CD14-positive monocyte (primary cell): ENCODE measurements around the gene CCDC186. TPM values are rescaled to one million over a fixed set of nuclear protein-coding genes. Genes with fewer than 3 reads are reported as not detected.

ENCODE experiments used
- DNase-seq, 3 donors: peaks; one replicate each; pipeline ENCODE4 v3.0.0-alpha.2; 2011 to 2022
- H2AFZ ChIP-seq: 2 replicates; pipeline ENCODE4 v1.6.0; 2012; ENCODE audit warnings: mild to moderate bottlenecking, low read depth, low read length, inconsistent platforms; ENCODE audit not compliant: insufficient read depth, poor library complexity, severe bottlenecking
- H3K27ac ChIP-seq, 2 donors: 1 replicate in 1 of 2; 2 replicates in 1 of 2; pipeline ENCODE4 v1.5.1; 2012 to 2013; ENCODE audit warnings: low read length in 2 of 2, control low read depth in 1 of 2, inconsistent platforms in 1 of 2, low read depth in 1 of 2, mild to moderate bottlenecking in 1 of 2
- H3K27me3 ChIP-seq, 2 donors: one replicate each; pipeline versions ENCODE4 v1.6.0 to v1.6.1; 2011 to 2013; ENCODE audit warnings: low read length in 2 of 2; ENCODE audit not compliant: control insufficient read depth in 2 of 2, insufficient read depth in 2 of 2
- H3K36me3 ChIP-seq, 2 donors: replicated peaks in 1 of 2; 1 replicate in 1 of 2; 2 replicates in 1 of 2; pipeline versions ENCODE4 v1.5.1 to v1.6.1; 2012 to 2013; ENCODE audit warnings: low read length in 2 of 2, control low read depth in 1 of 2, inconsistent platforms in 1 of 2, mild to moderate bottlenecking in 1 of 2; ENCODE audit not compliant: insufficient read depth in 2 of 2, control insufficient read depth in 1 of 2
- H3K4me1 ChIP-seq, 2 donors: 1 replicate in 1 of 2; 2 replicates in 1 of 2; pipeline versions ENCODE4 v1.5.1 to v1.6.1; 2012 to 2013; ENCODE audit warnings: low read length in 2 of 2, control low read depth in 1 of 2, inconsistent platforms in 1 of 2, mild to moderate bottlenecking in 1 of 2, moderate library complexity in 1 of 2; ENCODE audit not compliant: insufficient read depth in 2 of 2, control insufficient read depth in 1 of 2
- H3K4me2 ChIP-seq: replicated peaks from 2 replicates; pipeline ENCODE3; 2012; ENCODE audit warnings: low read length, moderate library complexity, mild to moderate bottlenecking; ENCODE audit not compliant: poor library complexity, severe bottlenecking; ENCODE audit errors: extremely low read depth
- H3K4me3 ChIP-seq, 3 experiments: fragments of 200-600 bp in 1 of 3; sonication (generic) in 1 of 3; replicated peaks in 1 of 3; 1 replicate in 2 of 3; 2 replicates in 1 of 3; pipeline ENCODE4 v1.5.1; 2011 to 2013; ENCODE audit warnings: low read length in 3 of 3, mild to moderate bottlenecking in 3 of 3, control low read depth in 2 of 3, low read depth in 2 of 3, inconsistent platforms in 1 of 3, moderate library complexity in 1 of 3
- H3K79me2 ChIP-seq: 2 replicates; pipeline ENCODE4 v1.6.0; 2012; ENCODE audit warnings: mild to moderate bottlenecking, control low read depth, inconsistent platforms, low read length, moderate library complexity; ENCODE audit not compliant: insufficient read depth
- H3K9ac ChIP-seq: 2 replicates; pipeline ENCODE4 v1.6.0; 2017; ENCODE audit warnings: low read length, mild to moderate bottlenecking; ENCODE audit not compliant: insufficient read depth, poor library complexity, severe bottlenecking
- H3K9me3 ChIP-seq, 2 donors: replicated peaks in 1 of 2; 1 replicate in 1 of 2; 2 replicates in 1 of 2; pipeline versions ENCODE4 v1.5.1 to v1.6.1; 2012 to 2013; ENCODE audit warnings: low read length in 2 of 2, control low read depth in 1 of 2; ENCODE audit not compliant: control insufficient read depth in 1 of 2, insufficient read depth in 1 of 2
- H4K20me1 ChIP-seq: 2 replicates; pipeline ENCODE4 v1.6.0; 2012; ENCODE audit warnings: mild to moderate bottlenecking, low read length, control low read depth, moderate library complexity; ENCODE audit not compliant: insufficient read depth
- H3K27ac Mint-ChIP-seq, 7 donors: one replicate each; pipeline ENCODE4 v1.8.0; 2020; ENCODE audit warnings: mild to moderate bottlenecking in 7 of 7, mixed read lengths in 7 of 7, moderate library complexity in 6 of 7, inconsistent platforms in 2 of 7
- H3K27me3 Mint-ChIP-seq, 3 donors: one replicate each; pipeline ENCODE4 v1.8.0; 2021 to 2022; ENCODE audit warnings: low read depth in 3 of 3, mild to moderate bottlenecking in 3 of 3, mixed read lengths in 3 of 3, moderate library complexity in 3 of 3, inconsistent platforms in 1 of 3
- H3K36me3 Mint-ChIP-seq, 2 donors: one replicate each; pipeline ENCODE4 v1.8.0; 2020; ENCODE audit warnings: mixed read lengths in 2 of 2, inconsistent platforms in 1 of 2, mild to moderate bottlenecking in 1 of 2
- H3K4me1 Mint-ChIP-seq: one replicate; pipeline ENCODE4 v1.8.0; 2020; ENCODE audit warnings: mild to moderate bottlenecking, mixed read lengths
- H3K4me3 Mint-ChIP-seq, 2 donors: one replicate each; pipeline ENCODE4 v1.8.0; 2020; ENCODE audit warnings: mild to moderate bottlenecking in 2 of 2, mixed read lengths in 2 of 2, moderate library complexity in 1 of 2
- H3K9me3 Mint-ChIP-seq, 7 donors: one replicate each; pipeline ENCODE4 v1.8.0; 2020 to 2022; ENCODE audit warnings: mixed read lengths in 7 of 7, mild to moderate bottlenecking in 6 of 7, moderate library complexity in 6 of 7, inconsistent platforms in 2 of 7
- WGBS: methylation state at CpG from one replicate; pipeline ENCODE4 v1.1.5; 2013; ENCODE audit warnings: missing lambda C conversion rate; ENCODE audit not compliant: insufficient coverage; 5-methylcytosine and 5-hydroxymethylcytosine counted together
- intact Hi-C, 2 donors: fragments of 100-400 bp; cut with micrococcal nuclease; formaldehyde crosslinking; loops; one replicate each; pipeline versions ENCODE4 v1.15.0 to v1.15.1; 2023
- polyA plus RNA-seq, 3 donors: library from polyadenylated mRNA; depleted of rRNA in 1 of 3; unstranded in 2 of 3; stranded (reverse) in 1 of 3; fragments of 300-500 nt in 2 of 3; fragments of >200 nt in 1 of 3; fragmentation: Illumina TruSeq in 2 of 3; gene quantifications; 1 replicate in 2 of 3; 2 replicates in 1 of 3; pipeline ENCODE4 v1.2.3, GENCODE V29; 2012 to 2021
- TF ChIP-seq, protein P1 (sequence below): fragments of 200-600 bp; IDR thresholded peaks from one replicate; pipeline ENCODE4 v1.8.0; 2022; ENCODE audit warnings: antibody characterized with exemption, mild to moderate bottlenecking

Gene CCDC186
- polyA plus RNA-seq, 3 donors, result 6.9 to 9.8 (median 8.9) TPM

DNA sequence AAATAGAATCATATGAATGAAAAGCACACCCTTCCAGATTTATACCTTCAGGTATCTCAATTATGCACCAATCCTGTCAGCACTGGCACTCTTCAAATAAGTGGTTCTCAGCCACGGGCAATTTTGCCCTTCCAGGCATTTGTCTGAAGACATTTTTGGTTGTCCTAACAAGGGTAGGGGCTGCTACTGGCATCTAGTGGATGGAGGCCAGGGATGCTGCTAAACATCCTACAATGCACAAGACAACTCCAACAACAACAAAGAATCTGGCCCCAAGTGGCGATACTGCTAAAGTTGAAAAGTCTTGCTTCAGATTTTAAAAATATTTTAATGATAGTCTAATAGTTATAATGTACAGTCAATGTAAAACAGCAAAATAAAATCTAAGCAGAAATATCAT, 16.1 kb downstream of the CCDC186 start:
- Mint-ChIP-seq H3K27me3 (no peaks in the 10 kb centered on the region), H3K9me3 (peaks cover 0 to 3% (median 0%) of the 10 kb centered on the region in 7 donors), H3K4me3 (no peak overlapping the region), H3K27ac (no peak overlapping the region), H3K36me3 (peaks cover 55 to 75% of the 10 kb centered on the region in 2 donors), H3K4me1 (no peaks in the 10 kb centered on the region)
- Histone ChIP-seq H3K9ac (no peak overlapping the region), H3K4me2 (no peak overlapping the region), H3K79me2 (peaks cover 2% of the 10 kb centered on the region), H2AFZ (no peak overlapping the region), H3K27me3 (no peaks in the 10 kb centered on the region), H3K9me3 (no peaks in the 10 kb centered on the region), H3K4me3 (no peak overlapping the region), H3K4me1 (no peaks in the 10 kb centered on the region), H4K20me1 (peaks cover 4% of the 10 kb centered on the region), H3K27ac (no peak overlapping the region), H3K36me3 (peaks cover 31 to 58% of the 10 kb centered on the region in 2 donors)
- TF ChIP-seq, protein P1, sequence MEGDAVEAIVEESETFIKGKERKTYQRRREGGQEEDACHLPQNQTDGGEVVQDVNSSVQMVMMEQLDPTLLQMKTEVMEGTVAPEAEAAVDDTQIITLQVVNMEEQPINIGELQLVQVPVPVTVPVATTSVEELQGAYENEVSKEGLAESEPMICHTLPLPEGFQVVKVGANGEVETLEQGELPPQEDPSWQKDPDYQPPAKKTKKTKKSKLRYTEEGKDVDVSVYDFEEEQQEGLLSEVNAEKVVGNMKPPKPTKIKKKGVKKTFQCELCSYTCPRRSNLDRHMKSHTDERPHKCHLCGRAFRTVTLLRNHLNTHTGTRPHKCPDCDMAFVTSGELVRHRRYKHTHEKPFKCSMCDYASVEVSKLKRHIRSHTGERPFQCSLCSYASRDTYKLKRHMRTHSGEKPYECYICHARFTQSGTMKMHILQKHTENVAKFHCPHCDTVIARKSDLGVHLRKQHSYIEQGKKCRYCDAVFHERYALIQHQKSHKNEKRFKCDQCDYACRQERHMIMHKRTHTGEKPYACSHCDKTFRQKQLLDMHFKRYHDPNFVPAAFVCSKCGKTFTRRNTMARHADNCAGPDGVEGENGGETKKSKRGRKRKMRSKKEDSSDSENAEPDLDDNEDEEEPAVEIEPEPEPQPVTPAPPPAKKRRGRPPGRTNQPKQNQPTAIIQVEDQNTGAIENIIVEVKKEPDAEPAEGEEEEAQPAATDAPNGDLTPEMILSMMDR, result no peak
- no CpG with 5 or more reads among the region's 2 CpGs for WGBS
- intact Hi-C loops, result no loop called here
- DNase-seq, result no peak

GRCh38 chr10:114151892-114152291, 22.1 kb downstream of the CCDC186 start:
- Mint-ChIP-seq H3K9me3 (peaks cover 0 to 3% (median 0%) of the 10 kb centered on the region in 7 donors), H3K27me3 (no peaks in the 10 kb centered on the region), H3K4me3 (no peak overlapping the region), H3K36me3 (peaks cover 74 to 82% of the 10 kb centered on the region in 2 donors), H3K4me1 (no peaks in the 10 kb centered on the region), H3K27ac (peak overlapping the region in 1 of 7 donors; percentile 44)
- Histone ChIP-seq H3K36me3 (peaks cover 47 to 81% of the 10 kb centered on the region in 2 donors), H3K4me3 (no peak overlapping the region), H2AFZ (no peak overlapping the region), H3K9me3 (no peaks in the 10 kb centered on the region), H3K27me3 (no peaks in the 10 kb centered on the region), H3K9ac (no peak overlapping the region), H4K20me1 (no peaks in the 10 kb centered on the region), H3K4me2 (no peak overlapping the region), H3K4me1 (no peaks in the 10 kb centered on the region), H3K27ac (no peak overlapping the region), H3K79me2 (no peaks in the 10 kb centered on the region)
- TF ChIP-seq, protein P1, result no peak
- no CpG with 5 or more reads among the region's 1 CpG for whole genome bisulfite sequencing
- intact Hi-C loops, result no loop called here
- DNase-seq, result no peak
